Skeletal muscle tissue (tissue), 4 donors: ENCODE data around the gene ESR2. TPM values are rescaled to one million over a fixed set of nuclear protein-coding genes. Genes with fewer than 3 reads are reported as not detected.
"Not testable (repeated sequence)": the region's sequence is repeated elsewhere in the genome, so short reads cannot be mapped to it uniquely, and the experiment has no call there.

Experiments
- H3K27ac ChIP-seq: one replicate; pipeline ENCODE4 v1.7.0; 2013; ENCODE audit warnings: mild to moderate bottlenecking, low read depth, low read length, inconsistent platforms
- H3K27me3 ChIP-seq, 3 donors: one replicate each; pipeline ENCODE4 v1.7.0; 2013; ENCODE audit warnings: low read length in 3 of 3; ENCODE audit not compliant: control insufficient read depth in 3 of 3, insufficient read depth in 3 of 3
- H3K36me3 ChIP-seq, 3 donors: one replicate each; pipeline ENCODE4 v1.7.0; 2013; ENCODE audit warnings: low read length in 3 of 3; ENCODE audit not compliant: control insufficient read depth in 3 of 3, insufficient read depth in 3 of 3
- H3K4me1 ChIP-seq, 3 donors: one replicate each; pipeline ENCODE4 v1.7.0; 2013; ENCODE audit warnings: low read length in 3 of 3, mild to moderate bottlenecking in 3 of 3; ENCODE audit not compliant: control insufficient read depth in 3 of 3, insufficient read depth in 3 of 3
- H3K4me3 ChIP-seq, 3 donors: one replicate each; pipeline ENCODE4 v1.7.0; 2013; ENCODE audit warnings: low read length in 3 of 3
- H3K9ac ChIP-seq, 3 donors: one replicate each; pipeline ENCODE4 v1.7.0; 2013; ENCODE audit warnings: low read length in 3 of 3, mild to moderate bottlenecking in 3 of 3, moderate library complexity in 2 of 3, low read depth in 1 of 3
- H3K9me3 ChIP-seq, 3 donors: one replicate each; pipeline ENCODE4 v1.7.0; 2013; ENCODE audit warnings: low read length in 3 of 3; ENCODE audit not compliant: control insufficient read depth in 3 of 3
- total RNA-seq: library from RNA; depleted of rRNA; stranded (reverse); fragments of >200 nt; gene quantifications from one replicate; pipeline ENCODE4 v1.2.3, GENCODE V29; 2014
- donor health status: Osteomylitis.

ESR2 gene
- total RNA-seq, 1 donor from 2014 or later, result 1.0 TPM

DNA sequence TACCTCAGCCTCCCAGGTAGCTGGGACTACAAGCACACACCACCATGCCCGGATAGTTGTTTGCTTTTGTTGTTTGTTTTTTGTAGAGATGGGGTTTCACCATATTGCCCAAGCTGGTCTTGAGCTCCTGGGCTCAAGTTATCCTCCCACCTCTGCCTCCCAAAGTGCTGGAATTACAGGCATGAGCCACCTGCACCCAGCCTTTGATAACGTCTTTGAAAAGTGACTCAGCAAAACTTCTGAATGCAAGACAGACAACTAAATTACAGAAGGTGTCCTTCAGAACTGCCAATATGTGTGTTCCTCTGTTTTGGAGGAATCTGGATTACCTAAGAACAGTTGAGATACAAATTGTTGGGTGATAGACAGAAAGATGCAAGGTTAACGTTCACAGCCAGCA, 99.8 kb downstream of the ESR2 start:
- Histone ChIP-seq H3K27ac (no peak overlapping the region), H3K9ac (no peak overlapping the region), H3K4me1 (peaks cover 7 to 32% (median 17%) of the 10 kb centered on the region in 3 donors), H3K27me3 (no peaks in the 10 kb centered on the region), H3K4me3 (no peak overlapping the region), H3K36me3 (peaks cover 3 to 8% (median 6%) of the 10 kb centered on the region in 3 donors), H3K9me3 (no peaks in the 10 kb centered on the region)

DNA sequence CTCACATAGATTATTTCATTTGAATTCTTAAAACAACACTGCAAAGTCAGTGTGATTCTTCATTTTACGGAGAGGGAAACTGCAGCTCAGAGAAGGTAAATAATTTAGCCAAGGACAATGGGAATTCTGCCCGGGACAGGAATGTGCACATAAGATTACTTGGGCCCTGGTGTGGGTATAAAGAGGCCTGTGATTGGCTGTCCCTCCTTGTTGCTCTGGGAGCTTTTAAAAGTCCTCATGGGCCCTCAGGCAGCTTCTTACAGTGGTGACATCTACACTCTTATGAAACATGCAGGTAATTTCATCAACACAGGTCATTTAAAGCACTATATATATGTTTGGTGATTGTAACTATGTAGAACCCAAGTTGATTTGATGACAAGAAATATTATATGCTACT, 100.3 kb downstream of the ESR2 start:
- H3K4me1 ChIP-seq, result peaks cover 7 to 27% (median 17%) of the 10 kb centered on the region in 3 donors
- no peaks in the 10 kb centered on the region for H3K27me3 ChIP-seq
- H3K9me3 ChIP-seq, result no peaks in the 10 kb centered on the region
- H3K36me3 ChIP-seq, result peaks cover 3 to 8% (median 8%) of the 10 kb centered on the region in 3 donors
- H3K4me3 ChIP-seq, result no peak overlapping the region
- H3K9ac ChIP-seq, result no peak overlapping the region
- no peak overlapping the region for H3K27ac ChIP-seq

GRCh38 chr14:64191756-64192155, 102.4 kb downstream of the ESR2 start:
- Histone ChIP-seq H3K36me3 (peaks cover 3 to 19% (median 14%) of the 10 kb centered on the region in 3 donors), H3K9ac (no peak overlapping the region), H3K4me3 (no peak overlapping the region), H3K27me3 (no peaks in the 10 kb centered on the region), H3K9me3 (no peaks in the 10 kb centered on the region), H3K27ac (no peak overlapping the region), H3K4me1 (peaks cover 2 to 15% (median 3%) of the 10 kb centered on the region in 3 donors)

DNA sequence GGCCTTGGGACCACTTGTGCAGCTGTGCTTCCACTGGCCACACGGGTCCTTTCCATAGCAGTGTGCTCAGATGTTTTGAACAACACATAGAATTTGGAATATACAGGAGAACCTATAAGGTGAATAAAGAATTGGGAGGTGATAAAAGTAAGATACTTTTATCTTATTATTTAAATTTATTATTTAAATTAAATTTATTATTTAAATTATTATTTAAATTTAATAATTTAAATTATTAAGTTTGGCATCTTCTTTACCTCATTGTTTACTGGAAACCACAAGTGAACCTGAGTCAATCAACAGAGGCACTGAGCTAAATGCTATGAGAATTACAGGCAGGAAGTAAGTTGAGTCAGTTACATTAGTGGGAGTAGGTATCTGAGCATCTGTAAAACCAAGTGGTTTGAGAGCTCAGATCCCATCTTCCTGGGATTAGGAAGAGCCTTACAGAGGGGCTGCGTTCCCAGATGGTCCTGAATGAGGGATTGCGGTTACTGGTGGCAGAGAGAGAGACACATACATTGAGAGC, 103.1 kb downstream of the ESR2 start:
- Histone ChIP-seq H3K27ac (no peak overlapping the region), H3K36me3 (peaks cover 7 to 23% (median 20%) of the 10 kb centered on the region in 3 donors), H3K4me3 (no peak overlapping the region), H3K9me3 (no peaks in the 10 kb centered on the region), H3K9ac (no peak overlapping the region), H3K27me3 (no peaks in the 10 kb centered on the region), H3K4me1 (peaks cover 2 to 10% (median 3%) of the 10 kb centered on the region in 3 donors)

GRCh38 chr14:64187331-64187730, 106.8 kb downstream of the ESR2 start:
- no peak overlapping the region for H3K27ac ChIP-seq
- no peaks in the 10 kb centered on the region for H3K9me3 ChIP-seq
- no peaks in the 10 kb centered on the region for H3K27me3 ChIP-seq
- no peak overlapping the region for H3K9ac ChIP-seq
- H3K4me3 ChIP-seq, result no peak overlapping the region
- peaks cover 7 to 29% (median 21%) of the 10 kb centered on the region in 3 donors for H3K36me3 ChIP-seq
- peaks cover 0 to 4% (median 0%) of the 10 kb centered on the region in 3 donors for H3K4me1 ChIP-seq

- H3K9me3 ChIP-seq, result no peaks in the 10 kb centered on the region
- H3K9ac ChIP-seq, result no peak overlapping the region
- peaks cover 0 to 4% (median 0%) of the 10 kb centered on the region in 3 donors for H3K4me1 ChIP-seq
- H3K27me3 ChIP-seq, result no peaks in the 10 kb centered on the region
- H3K27ac ChIP-seq, result no peak overlapping the region
- H3K36me3 ChIP-seq, result peaks cover 7 to 29% (median 21%) of the 10 kb centered on the region in 3 donors
- H3K4me3 ChIP-seq, result no peak overlapping the region
Measured at GRCh38 chr14:64186231-64187129, 107.7 kb downstream of the ESR2 start.

DNA sequence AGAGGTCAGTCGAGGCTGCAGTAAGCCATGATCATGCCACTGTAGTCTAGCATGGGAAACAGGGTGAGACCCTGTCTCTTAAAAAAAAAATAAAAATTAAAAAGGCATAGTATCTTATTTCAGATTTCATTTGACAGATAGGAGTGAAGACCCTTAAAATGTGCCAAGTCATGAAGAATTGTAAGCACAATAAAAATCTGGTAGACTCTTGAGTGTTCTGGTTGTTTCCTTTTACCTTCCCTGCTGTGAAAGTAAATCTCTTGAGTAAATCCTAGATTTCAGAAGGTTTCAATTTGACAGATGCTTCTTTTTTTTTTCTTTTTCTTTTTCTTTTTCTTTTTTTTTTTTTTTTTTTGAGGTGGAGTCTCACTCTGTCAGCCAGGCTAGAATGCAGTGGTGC, 109.0 kb downstream of the ESR2 start:
- Histone ChIP-seq H3K4me3 (no peak overlapping the region), H3K9me3 (no peaks in the 10 kb centered on the region), H3K9ac (no peak overlapping the region), H3K27ac (no peak overlapping the region), H3K27me3 (no peaks in the 10 kb centered on the region), H3K4me1 (peaks cover 0 to 4% (median 0%) of the 10 kb centered on the region in 3 donors), H3K36me3 (peaks cover 5 to 33% (median 21%) of the 10 kb centered on the region in 3 donors)

DNA sequence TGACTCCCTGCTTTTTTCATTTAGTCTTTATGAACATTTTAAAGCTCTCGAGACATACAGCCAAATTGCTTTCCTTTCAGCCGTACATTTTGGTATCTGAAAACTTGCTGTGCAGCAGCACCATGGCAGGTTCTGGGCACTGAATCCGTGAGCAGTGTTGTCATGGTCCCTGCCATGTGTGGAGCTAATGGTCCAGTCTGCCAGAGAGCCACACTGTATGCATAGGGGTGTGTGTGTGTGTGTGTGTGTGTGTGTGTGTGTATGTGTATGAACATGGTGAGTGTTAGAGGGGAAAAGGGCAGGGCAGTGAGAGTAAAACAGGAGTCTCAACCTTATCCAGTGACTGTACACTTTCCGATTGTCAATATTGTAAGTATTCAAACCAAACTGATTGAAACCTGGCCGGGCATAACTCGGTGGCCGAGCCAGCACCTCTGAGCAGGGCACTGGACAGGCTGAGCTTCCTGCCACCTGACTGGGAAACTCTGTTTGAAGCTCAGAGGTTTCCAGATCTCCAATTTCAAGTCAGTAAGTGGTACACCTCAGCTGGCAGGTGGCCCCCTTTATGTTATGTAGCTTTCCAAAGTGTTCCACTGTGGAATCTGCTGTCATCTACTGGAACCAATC, 110.0 kb downstream of the ESR2 start:
- Histone ChIP-seq H3K36me3 (peaks cover 5 to 29% (median 14%) of the 10 kb centered on the region in 3 donors), H3K27ac (no peak overlapping the region)

DNA sequence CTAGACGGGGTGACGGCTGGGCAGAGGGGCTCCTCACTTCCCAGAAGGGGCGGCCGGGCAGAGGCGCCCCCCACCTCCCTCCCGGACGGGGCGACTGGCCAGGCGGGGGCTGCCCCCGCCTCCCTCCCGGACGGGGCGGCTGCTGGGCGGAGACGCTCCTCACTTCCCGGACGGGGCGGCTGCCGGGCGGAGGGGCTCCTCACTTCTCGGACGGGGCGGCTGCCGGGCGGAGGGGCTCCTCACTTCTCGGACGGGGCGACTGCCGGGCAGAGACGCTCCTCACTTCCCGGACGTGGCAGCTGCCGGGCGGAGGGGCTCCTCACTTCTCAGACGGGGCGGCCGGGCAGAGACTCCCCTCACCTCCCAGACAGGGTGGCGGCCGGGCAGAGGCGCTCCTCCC, 111.3 kb downstream of the ESR2 start:
- H3K27ac ChIP-seq, H3K9me3 ChIP-seq, H3K4me1 ChIP-seq, H3K27me3 ChIP-seq, H3K9ac ChIP-seq, H3K4me3 ChIP-seq: not testable (repeated sequence)
- peaks cover 8 to 30% (median 15%) of the 10 kb centered on the region in 3 donors for H3K36me3 ChIP-seq

More for the DNA sequence above, 110.0 kb downstream of the ESR2 start:
- H3K27me3 ChIP-seq, result no peaks in the 10 kb centered on the region
- no peaks in the 10 kb centered on the region for H3K9me3 ChIP-seq
- no peak overlapping the region for H3K4me3 ChIP-seq
- H3K9ac ChIP-seq, result no peak overlapping the region
- H3K4me1 ChIP-seq, result peaks cover 0 to 4% (median 0%) of the 10 kb centered on the region in 3 donors

- Histone ChIP-seq H3K4me3 (no peak overlapping the region), H3K9me3 (no peaks in the 10 kb centered on the region), H3K4me1 (no peaks in the 10 kb centered on the region), H3K27ac (no peak overlapping the region), H3K36me3 (peaks cover 4 to 37% (median 16%) of the 10 kb centered on the region in 3 donors), H3K27me3 (no peaks in the 10 kb centered on the region), H3K9ac (no peak overlapping the region)
Measured at GRCh38 chr14:64178814-64179213, 115.4 kb downstream of the ESR2 start.
